Activated CD4-positive, alpha-beta T cell treated with anti-CD3 and anti-CD28 coated beads, Interleukin-2, amount 10 ng/mL, durations not matched to agents 7 days and 5 days (primary cell): ENCODE measurements around the gene MRPL28. TPM values are rescaled to one million over a fixed set of nuclear protein-coding genes. Genes with fewer than 3 reads are reported as not detected.
A peak's percentile ranks its signal among the peaks of the same experiment; 100 is the strongest.
"Not testable (repeated sequence)": the region's sequence is repeated elsewhere in the genome, so short reads cannot be mapped to it uniquely, and the experiment has no call there.

Experiments used
- CTCF ChIA-PET: fragments of 350-600 bp; sonication (Branson Sonifier 250); formaldehyde crosslinking; loops from one replicate; lab custom pipeline; 2021; ENCODE audit warnings: antibody characterized with exemption; lab: Charles Lee
- POLR2A ChIA-PET: fragments of 350-600 bp; sonication (Branson Sonifier 250); formaldehyde crosslinking; loops from one replicate; lab custom pipeline; 2021; ENCODE audit warnings: antibody characterized with exemption; lab: Charles Lee
- DNase-seq: peaks from one replicate; pipeline ENCODE4 v3.0.0-alpha.2; 2020
- H3K27ac Mint-ChIP-seq: one replicate; pipeline ENCODE4 v1.8.0; 2021; ENCODE audit warnings: mild to moderate bottlenecking, moderate library complexity, mixed read lengths
- H3K27me3 Mint-ChIP-seq: one replicate; pipeline ENCODE4 v1.8.0; 2021; ENCODE audit warnings: mixed read lengths
- H3K36me3 Mint-ChIP-seq: one replicate; pipeline ENCODE4 v1.8.0; 2021; ENCODE audit warnings: low read depth, mixed read lengths
- H3K4me1 Mint-ChIP-seq: one replicate; pipeline ENCODE4 v1.8.0; 2021; ENCODE audit warnings: mixed read lengths
- H3K4me3 Mint-ChIP-seq: one replicate; pipeline ENCODE4 v1.8.0; 2021; ENCODE audit warnings: mild to moderate bottlenecking, moderate library complexity, mixed read lengths
- H3K9me3 Mint-ChIP-seq: one replicate; pipeline ENCODE4 v1.8.0; 2021; ENCODE audit warnings: mixed read lengths
- total RNA-seq, 2 experiments: library from RNA; stranded (reverse); gene quantifications; one replicate each; pipeline ENCODE4 v1.2.3, GENCODE V29; 2021

The MRPL28 gene
- total RNA-seq, 2 experiments from 2014 or later, result 78.4 to 80.0 TPM

DNA sequence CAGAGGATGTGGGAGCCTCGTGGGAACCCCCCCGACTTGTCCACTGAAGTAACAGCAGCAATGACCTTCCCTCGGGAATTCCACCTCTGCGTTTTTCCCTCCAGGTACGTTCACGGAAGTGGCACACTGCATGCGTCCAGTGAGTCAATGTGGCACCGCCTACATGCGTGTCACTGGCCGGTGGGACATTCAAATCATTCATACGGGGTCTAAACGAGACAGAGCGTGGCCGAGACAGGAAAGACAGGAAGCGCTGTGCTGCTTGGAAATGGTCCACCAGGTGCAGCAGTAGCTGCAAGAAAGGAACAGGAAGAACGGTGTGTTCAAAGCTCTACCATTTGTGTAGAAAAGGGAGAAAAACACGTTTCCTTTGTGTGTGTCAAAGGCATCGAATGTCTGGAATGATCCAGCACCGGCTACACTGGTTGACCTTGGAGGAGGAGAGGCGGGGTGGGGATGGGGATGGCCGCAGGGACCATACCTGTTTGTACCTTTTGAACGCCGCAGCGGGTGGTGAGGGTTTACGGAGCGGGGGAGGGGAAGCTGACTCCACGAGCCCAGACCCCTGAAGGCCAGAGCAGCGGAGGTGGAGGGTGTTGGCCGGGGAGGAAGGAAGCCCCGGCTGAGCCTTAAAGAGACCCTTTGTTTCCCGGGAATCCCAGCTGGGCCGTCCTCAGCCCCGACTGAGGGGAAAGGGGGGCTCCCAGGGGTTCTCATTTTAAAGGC lies 13.2 kb upstream of the MRPL28 start:
- peak; percentile 36 for DNase-seq
- CTCF ChIA-PET, result no interaction called here
- POLR2A ChIA-PET, result no interaction called here
- peak overlapping the region; percentile 85 for H3K4me3 Mint-ChIP-seq
- H3K36me3 Mint-ChIP-seq, result peaks cover 4% of the 10 kb centered on the region
- peak overlapping the region; percentile 51 for H3K27ac Mint-ChIP-seq
- no peaks in the 10 kb centered on the region for H3K9me3 Mint-ChIP-seq
- peaks cover 25% of the 10 kb centered on the region for H3K4me1 Mint-ChIP-seq
- H3K27me3 Mint-ChIP-seq, result peaks cover 4% of the 10 kb centered on the region

DNA sequence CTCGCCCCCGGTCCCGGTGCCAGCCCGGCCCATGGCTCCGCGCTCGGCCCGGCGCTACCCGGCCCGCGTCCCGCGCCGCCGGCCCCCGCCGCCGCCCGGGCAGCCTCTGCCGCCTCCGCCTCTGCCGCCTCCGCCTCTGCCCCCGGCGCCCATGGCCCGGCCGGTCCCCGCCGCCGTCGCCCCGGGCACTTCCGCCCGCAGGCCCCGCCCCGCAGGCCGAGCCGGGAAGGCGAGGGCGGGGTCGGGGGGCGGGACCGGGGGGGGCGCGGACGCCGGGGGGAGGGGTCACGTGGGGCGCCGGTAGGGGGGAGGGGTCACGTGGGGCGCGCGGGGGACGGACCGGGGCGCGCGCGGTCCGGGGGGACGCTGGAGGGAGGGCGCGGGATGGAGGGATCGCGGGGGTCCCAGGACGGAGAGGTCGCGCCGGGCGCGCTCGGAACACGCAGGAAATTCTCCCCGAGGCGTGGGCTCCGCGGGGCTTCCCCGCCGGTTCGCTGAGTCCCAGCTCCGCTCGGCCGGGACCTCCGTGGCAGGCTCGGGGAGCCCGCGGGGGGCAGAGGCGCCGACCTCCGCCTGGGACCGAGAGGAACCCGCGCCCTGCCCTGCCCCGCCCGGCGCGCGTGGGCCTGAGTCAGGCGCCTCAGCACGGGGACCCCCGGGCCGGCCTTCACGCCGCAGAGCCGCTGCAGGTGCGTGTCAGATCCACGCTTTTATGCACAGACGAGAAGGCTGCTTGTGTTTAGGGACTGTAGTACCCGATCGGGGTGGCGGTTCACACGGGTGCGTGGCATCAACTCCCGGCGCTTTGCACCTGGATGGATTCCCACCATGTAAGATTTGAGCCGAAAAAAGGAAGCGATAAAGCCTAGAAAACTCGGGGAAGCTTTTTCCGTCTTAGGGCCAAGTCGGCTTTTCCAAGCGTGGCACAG lies 11.7 kb upstream of the MRPL28 start, which contains the start of gene PGAP6:
Gene PGAP6, minus strand, starts transcription at position 190 of the 929 bp plus-strand sequence. Its CDS starts 157 bp downstream, at position 33.
- H3K27me3 Mint-ChIP-seq, result peaks cover 4% of the 10 kb centered on the region
- peak; percentile 65 for DNase-seq
- peak within 1 kb of the TSS; percentile 85 for H3K4me3 Mint-ChIP-seq
- ChIA-PET CTCF (interaction anchor here (1.2 kb wide), 1 partner anchor 19 kb away, joined by 3 read pairs; no protein-coding TSS in a partner anchor), POLR2A (interaction anchor here (0.7 kb wide), 1 partner anchor 58 kb away, joined by 3 read pairs; no protein-coding TSS in a partner anchor)
- no peaks in the 10 kb centered on the region for H3K9me3 Mint-ChIP-seq
- H3K4me1 Mint-ChIP-seq, result peaks cover 25% of the 10 kb centered on the region
- peak within 1 kb of the TSS; percentile 79 for H3K27ac Mint-ChIP-seq
- peaks cover 4% of the 10 kb centered on the region for H3K36me3 Mint-ChIP-seq

DNA sequence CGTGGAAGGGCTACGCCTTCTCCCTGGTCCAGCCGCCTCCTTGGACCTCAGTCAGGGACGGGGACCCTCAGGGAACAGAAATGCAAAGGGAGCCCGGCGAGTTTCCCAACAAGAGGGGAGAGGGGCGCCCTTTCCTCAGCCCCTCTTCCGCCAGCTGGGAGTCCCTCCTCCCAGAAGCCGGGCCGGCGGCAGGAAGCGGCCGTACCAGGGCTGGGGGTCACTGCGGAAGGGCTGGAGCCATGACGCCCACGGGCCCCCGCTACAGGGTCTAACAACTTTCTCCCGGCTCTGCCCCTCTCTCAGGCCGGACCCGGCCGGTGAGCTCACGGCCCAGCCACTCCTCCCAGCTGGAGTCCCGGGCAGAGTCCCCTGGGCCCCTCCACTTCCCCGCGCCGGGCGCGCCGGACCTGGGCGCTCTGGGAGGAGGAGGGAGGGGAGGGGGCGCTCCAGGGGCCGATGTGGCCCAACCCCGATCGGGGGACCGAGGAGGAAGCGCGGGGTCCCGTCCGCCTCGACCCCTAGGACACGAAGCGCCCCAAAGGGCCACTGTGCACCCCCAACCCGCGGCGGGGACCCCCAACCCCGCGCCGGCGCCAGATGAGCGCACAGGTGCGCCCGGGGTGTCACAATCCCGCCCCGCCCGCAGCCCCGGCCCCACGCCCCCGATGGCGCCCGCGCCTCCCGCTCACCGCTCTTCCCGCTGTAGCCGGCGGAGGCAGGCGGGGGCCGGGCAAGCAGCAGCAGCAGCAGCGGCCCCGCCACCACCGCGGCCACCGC lies 10.9 kb upstream of the MRPL28 start:
- no peaks in the 10 kb centered on the region for H3K9me3 Mint-ChIP-seq
- peaks cover 4% of the 10 kb centered on the region for H3K27me3 Mint-ChIP-seq
- H3K4me3 Mint-ChIP-seq, result peak overlapping the region; percentile 84
- peaks cover 25% of the 10 kb centered on the region for H3K4me1 Mint-ChIP-seq
- ChIA-PET POLR2A (interaction anchor here (1.2 kb wide), 1 partner anchor 10 kb away, joined by 3 read pairs; the partner anchor contains the start of gene MRPL28), CTCF (interaction anchor here (1.2 kb wide), 1 partner anchor 19 kb away, joined by 3 read pairs; no protein-coding TSS in a partner anchor)
- DNase-seq, result no peak
- H3K27ac Mint-ChIP-seq, result peak overlapping the region; percentile 66
- H3K36me3 Mint-ChIP-seq, result peaks cover 4% of the 10 kb centered on the region

DNA sequence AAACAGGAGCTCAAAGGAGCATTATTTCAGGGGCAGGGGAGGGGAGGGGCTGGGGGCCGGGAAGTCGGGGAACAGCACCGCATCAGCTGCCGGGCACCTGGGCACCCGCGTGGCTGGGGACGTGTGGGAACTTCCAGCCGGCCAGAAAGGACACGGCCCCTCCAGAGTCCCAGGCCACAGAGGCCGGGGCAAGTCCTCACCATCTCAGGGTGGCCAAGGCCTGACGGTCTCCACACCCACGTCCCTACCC lies 10.3 kb upstream of the MRPL28 start:
- Mint-ChIP-seq H3K27ac (peak overlapping the region; percentile 93), H3K4me1 (peaks cover 25% of the 10 kb centered on the region), H3K4me3 (peak overlapping the region; percentile 84), H3K27me3 (peaks cover 4% of the 10 kb centered on the region), H3K36me3 (peaks cover 4% of the 10 kb centered on the region), H3K9me3 (no peaks in the 10 kb centered on the region)
- POLR2A ChIA-PET, result interaction anchor here (1.2 kb wide), 1 partner anchor 10 kb away, joined by 3 read pairs; the partner anchor contains the start of gene MRPL28
- DNase-seq, result no peak
- CTCF ChIA-PET, result interaction anchor here (1.2 kb wide), 1 partner anchor 18 kb away, joined by 3 read pairs; no protein-coding TSS in a partner anchor

DNA sequence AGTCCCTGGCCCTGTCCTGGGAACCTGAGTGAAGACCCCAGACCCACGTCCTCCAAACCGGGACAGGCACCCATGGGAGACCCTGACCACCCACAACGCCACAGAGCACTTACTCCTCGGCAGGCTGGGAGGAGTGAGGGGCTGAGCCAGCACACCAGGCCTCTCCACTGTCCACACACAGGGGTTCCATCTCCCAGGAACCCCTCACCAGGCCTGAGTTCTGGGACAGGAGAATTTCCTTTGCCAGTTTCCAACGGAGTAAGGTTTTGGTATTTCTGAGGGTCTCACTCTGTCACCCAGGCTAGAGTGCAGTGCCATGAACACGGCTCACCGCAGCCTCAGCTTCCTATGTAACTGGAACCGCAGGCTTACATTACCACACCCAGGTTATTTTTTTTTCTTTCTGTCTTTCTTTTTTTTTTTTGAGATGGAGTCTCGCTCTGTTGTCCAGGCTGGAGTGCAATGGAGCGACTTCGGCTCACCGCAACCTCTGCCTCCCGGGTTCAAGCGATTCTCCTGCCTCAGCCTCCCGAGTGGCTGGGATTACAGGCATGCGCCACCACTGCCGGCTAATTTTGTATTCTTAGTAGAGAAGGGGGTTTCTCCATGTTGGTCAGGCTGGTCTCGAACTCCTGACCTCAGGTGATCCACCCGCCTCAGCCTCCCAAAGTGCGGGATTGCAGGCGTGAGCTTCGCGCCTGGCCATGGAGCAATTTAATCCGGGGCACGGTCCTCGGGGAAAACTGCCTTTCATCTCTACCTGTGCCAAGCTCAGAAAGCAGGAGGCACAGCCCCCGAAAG lies 9.8 kb upstream of the MRPL28 start:
- Mint-ChIP-seq H3K9me3 (no peaks in the 10 kb centered on the region), H3K27ac (peak overlapping the region; percentile 93), H3K27me3 (peaks cover 4% of the 10 kb centered on the region), H3K4me3 (peak overlapping the region; percentile 84), H3K4me1 (peaks cover 25% of the 10 kb centered on the region), H3K36me3 (peaks cover 4% of the 10 kb centered on the region)
- ChIA-PET CTCF (interaction anchor here (1.2 kb wide), 1 partner anchor 18 kb away, joined by 3 read pairs; no protein-coding TSS in a partner anchor), POLR2A (interaction anchor here (1.2 kb wide), 1 partner anchor 9 kb away, joined by 3 read pairs; the partner anchor contains the start of gene MRPL28)
- peak; percentile 44 for DNase-seq

DNA sequence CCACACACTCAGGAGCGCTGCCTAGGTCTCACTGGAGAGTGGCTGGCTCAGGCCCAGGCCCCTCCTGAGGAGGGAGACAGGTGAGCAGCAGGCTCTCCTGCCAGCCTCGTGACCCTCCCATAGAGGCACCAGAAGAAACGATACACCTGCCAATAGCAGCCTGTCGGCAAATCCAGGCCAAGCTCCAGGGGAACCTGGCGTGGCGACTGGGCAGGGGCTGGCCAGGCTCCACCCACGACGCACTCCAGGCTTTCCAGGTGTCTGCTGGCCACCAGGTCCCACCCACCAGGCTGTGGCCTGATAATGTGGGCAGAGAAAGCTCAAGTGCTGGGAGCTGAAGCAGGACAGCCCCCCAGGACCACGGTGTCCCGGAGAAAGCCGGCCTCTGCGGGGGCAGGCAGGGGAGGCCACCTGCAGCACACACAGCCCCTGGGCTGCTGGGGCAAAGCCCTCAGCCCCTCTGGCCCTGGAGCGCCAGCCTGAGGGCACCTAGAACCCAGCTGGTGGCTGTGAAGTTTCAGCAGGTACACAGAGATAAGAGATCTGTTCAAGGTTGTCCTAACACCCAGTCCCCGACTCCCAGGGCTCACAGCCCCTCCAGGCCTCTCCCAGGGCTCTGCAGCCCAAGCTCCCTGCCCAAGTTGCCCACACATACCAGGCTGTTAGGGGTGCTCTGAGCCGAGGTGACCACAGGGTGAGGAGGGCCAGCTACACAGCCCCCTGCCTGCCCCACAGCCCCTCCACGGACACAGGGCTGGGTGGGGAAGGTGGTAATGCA lies 9.0 kb upstream of the MRPL28 start:
- no peak for DNase-seq
- Mint-ChIP-seq H3K27ac (peak overlapping the region; percentile 93), H3K4me3 (peak overlapping the region; percentile 84), H3K27me3 (peaks cover 4% of the 10 kb centered on the region), H3K36me3 (peaks cover 4% of the 10 kb centered on the region), H3K4me1 (peaks cover 25% of the 10 kb centered on the region), H3K9me3 (no peaks in the 10 kb centered on the region)
- POLR2A ChIA-PET, result interaction anchor here (0.6 kb wide), 1 partner anchor 337 kb away, joined by 3 read pairs; no protein-coding TSS in a partner anchor
- CTCF ChIA-PET, result interaction anchor here (0.6 kb wide), 1 partner anchor 868 kb away, joined by 3 read pairs; no protein-coding TSS in a partner anchor

DNA sequence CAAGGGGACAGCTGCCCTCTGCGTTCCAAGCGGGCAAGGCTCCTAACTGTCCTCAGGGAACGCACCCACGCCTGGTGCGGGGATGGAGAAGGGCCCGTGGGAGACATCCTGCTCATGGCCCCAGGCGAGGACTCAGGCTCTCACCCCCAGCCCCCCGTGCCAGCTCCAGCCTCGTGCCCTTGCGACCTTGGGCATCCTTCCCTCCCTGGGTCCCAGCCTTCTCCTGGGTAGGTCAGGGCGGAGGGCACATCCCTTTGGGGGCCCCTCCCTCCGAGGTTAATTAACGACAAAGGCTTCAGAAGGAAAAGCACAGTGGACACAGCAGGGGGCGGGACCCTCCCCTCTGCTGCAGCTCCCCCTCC lies 8.5 kb upstream of the MRPL28 start:
- Mint-ChIP-seq H3K4me1 (peaks cover 25% of the 10 kb centered on the region), H3K27me3 (peaks cover 4% of the 10 kb centered on the region), H3K27ac (peak overlapping the region; percentile 57), H3K4me3 (peak overlapping the region; percentile 38), H3K9me3 (no peaks in the 10 kb centered on the region), H3K36me3 (peaks cover 4% of the 10 kb centered on the region)
- ChIA-PET POLR2A (interaction anchor here (0.6 kb wide), 1 partner anchor 336 kb away, joined by 3 read pairs; no protein-coding TSS in a partner anchor), CTCF (interaction anchor here (0.6 kb wide), 1 partner anchor 868 kb away, joined by 3 read pairs; no protein-coding TSS in a partner anchor)
- no peak for DNase-seq

DNA sequence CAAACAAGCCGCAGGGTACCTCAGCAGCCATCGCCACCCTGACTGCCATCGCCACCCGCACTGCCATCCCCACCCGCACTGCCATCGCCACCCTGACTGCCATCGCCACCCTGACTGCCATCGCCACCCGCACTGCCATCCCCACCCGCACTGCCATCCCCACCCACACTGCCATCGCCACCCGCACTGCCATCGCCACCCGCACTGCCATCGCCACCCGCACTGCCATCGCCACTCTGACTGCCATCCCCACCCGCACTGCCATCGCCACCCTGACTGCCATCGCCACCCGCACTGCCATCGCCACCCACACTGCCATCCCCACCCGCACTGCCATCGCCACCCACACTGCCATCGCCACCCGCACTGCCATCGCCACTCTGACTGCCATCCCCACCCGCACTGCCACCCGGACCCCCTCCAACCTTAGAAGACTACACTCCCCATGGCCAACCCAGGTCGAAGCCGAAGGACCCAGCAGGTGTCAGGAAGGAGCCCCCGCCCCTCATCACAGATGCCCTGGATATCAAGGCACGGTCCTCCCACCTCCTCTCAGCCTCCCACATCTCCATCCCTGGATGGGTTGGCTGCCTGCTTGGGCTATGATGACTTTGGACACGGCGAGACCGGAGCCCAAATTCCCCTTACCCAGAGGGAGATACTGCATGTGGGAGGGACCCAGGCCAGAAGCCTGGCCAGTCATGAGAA lies 7.9 kb upstream of the MRPL28 start:
- POLR2A ChIA-PET, H3K27me3 Mint-ChIP-seq, H3K9me3 Mint-ChIP-seq, CTCF ChIA-PET, H3K36me3 Mint-ChIP-seq, H3K4me3 Mint-ChIP-seq, DNase-seq: not testable (repeated sequence)
- peaks cover 21% of the 10 kb centered on the region for H3K4me1 Mint-ChIP-seq
- H3K27ac Mint-ChIP-seq, result peak overlapping the region; percentile 66

DNA sequence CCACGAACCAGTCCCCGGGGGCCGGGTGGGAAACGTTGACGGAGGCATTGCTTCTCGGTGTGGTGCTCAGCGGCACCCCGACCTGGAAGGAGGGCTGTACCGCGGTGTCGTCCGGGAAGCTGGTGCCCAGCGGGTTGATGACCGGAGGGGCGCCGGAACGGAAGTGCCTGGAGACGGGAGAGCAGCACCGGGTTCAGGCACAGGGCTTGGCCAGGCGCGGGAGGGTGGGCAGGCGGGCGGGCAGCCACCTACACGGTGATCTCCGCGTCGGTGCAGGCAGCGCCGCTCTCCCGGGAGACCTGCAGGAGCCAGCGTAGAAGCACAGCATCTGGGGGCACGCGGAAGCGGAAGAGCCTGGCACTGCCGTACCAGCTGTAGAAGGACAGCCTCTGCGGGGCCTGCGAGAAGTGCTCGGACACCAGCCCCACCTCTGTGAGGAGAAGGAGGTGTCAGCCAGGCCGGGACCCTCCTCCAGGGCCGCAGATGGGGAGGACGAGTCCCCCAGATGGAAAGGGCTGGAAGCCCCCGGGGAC lies 7.1 kb upstream of the MRPL28 start:
- peaks cover 13% of the 10 kb centered on the region for H3K4me1 Mint-ChIP-seq
- no peak for DNase-seq
- H3K27ac Mint-ChIP-seq, result no peak overlapping the region
- ChIA-PET POLR2A (no interaction called here), CTCF (no interaction called here)
- H3K36me3 Mint-ChIP-seq, result peaks cover 6% of the 10 kb centered on the region
- peaks cover 1% of the 10 kb centered on the region for H3K27me3 Mint-ChIP-seq
- H3K4me3 Mint-ChIP-seq, result no peak overlapping the region
- H3K9me3 Mint-ChIP-seq, result no peaks in the 10 kb centered on the region

DNA sequence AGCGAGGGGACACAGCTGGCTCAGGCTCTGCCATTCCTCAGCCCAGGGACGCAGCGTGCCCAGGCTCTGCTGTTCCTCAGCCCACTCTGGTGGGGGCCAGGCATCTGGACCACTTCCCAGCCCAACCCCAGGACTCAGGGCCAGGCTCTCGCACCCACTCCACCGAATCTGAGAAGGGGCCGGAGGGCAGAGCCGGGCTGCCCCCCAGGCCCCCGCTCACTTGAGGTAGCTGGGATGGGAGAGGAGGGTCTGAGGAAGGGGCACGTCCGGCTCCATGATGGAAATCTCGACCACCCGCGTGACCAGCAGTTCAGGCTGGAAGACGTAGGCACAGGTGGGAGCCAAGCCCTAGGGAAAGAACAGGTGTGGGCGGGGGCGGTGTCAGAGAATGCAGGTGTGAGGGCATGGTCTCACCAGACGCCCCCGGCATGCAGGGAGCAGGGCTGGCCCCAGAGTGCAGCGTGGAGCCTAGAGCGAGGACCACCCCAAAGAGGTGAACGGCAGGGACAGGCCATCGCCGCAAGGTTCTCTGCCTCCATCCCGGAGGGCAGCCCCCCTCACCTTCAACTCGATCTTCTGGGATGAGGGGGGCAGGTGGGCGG lies 6.6 kb upstream of the MRPL28 start:
- H3K9me3 Mint-ChIP-seq, result no peaks in the 10 kb centered on the region
- peaks cover 12% of the 10 kb centered on the region for H3K4me1 Mint-ChIP-seq

More for the DNA sequence above, 6.6 kb upstream of the MRPL28 start:
- no peak for DNase-seq
- ChIA-PET CTCF (interaction anchor here (0.5 kb wide), 1 partner anchor 176 kb away, joined by 3 read pairs; no protein-coding TSS in a partner anchor), POLR2A (no interaction called here)
- Mint-ChIP-seq H3K27me3 (no peaks in the 10 kb centered on the region), H3K36me3 (peaks cover 8% of the 10 kb centered on the region), H3K4me3 (no peak overlapping the region), H3K27ac (no peak overlapping the region)
